ENCODE results near the gene STRIT1.
A peak's percentile ranks its signal among the peaks of the same experiment; 100 is the strongest.

The STRIT1 gene

GRCh38 chr3:155244216-155244615, 49.3 kb downstream of the STRIT1 start:
- Histone ChIP-seq H4K20me1 (no peaks in the 10 kb centered on the region), H3K4me1 (peaks cover 71% of the 10 kb centered on the region), H3K27ac (peak overlapping the region; percentile 70), H3K36me3 (peaks cover 9% of the 10 kb centered on the region), H3K9ac (no peak overlapping the region), H3K4me3 (no peak overlapping the region), H3K9me3 (peaks cover 54% of the 10 kb centered on the region), H3K27me3 (no peaks in the 10 kb centered on the region), H3K4me2 (peak overlapping the region; percentile 58)
- TF ChIP-seq Cebpa-rat (IDR thresholded peaks at IDR 0.05) = no peak

DNA sequence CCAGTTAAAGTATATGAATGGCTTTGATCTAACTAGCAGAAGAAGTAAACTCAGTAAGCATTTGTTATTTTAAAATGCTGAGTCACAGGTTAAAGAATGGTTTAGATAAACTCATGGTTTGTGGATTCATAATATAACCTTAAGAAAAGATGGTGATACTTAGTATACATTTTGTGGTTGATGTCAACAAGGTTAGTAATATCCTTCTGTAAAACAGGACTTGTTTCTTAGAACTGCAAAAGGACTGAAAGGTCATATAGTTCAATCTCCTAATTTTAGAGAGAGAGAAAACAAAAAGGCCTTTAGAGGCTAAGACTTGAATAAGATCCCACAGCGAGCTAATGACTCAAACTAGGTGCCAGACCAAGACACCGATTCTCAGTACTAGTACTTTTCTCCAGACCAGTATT, 50.0 kb downstream of the STRIT1 start:
- peaks cover 64% of the 10 kb centered on the region for H3K4me1 ChIP-seq
- H3K36me3 ChIP-seq = peaks cover 9% of the 10 kb centered on the region; the same call in 1 of the 2 replicates
- peak overlapping the region; percentile 58 for H3K4me2 ChIP-seq
- H3K9me3 ChIP-seq = peaks cover 54% of the 10 kb centered on the region
- no peaks in the 10 kb centered on the region for H3K27me3 ChIP-seq
- H3K27ac ChIP-seq = peak overlapping the region; percentile 70
- TF ChIP-seq Cebpa-rat (IDR thresholded peaks at IDR 0.05) = no peak
- H3K9ac ChIP-seq = no peak overlapping the region
- H4K20me1 ChIP-seq = no peaks in the 10 kb centered on the region
- no peak overlapping the region for H3K4me3 ChIP-seq

DNA sequence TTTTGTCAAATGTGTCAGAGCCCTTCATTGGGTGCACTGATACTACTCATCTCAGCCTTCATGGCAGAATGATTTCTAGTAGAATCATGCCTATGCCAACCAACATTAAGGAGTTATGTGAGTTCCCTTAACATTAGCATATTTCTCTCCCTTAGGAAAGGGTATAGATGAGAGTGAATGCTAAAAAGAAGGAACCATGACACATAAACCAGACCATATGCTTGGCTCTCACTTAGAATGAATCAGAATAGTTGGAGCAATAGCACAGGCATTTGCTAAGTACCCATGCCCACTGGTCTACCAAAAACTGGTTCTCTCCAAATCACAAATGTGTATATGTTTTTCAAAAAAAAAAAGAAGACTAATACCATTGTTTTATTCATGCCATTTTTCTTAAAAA, 51.1 kb downstream of the STRIT1 start:
- H3K9me3 ChIP-seq = peaks cover 51% of the 10 kb centered on the region
- TF ChIP-seq Cebpa-rat (IDR thresholded peaks at IDR 0.05) = no peak
- peaks cover 13% of the 10 kb centered on the region; the same call in 1 of the 2 replicates for H3K36me3 ChIP-seq
- H3K27ac ChIP-seq = no peak overlapping the region
- no peak overlapping the region for H3K4me2 ChIP-seq
- no peak overlapping the region for H3K4me3 ChIP-seq
- H3K4me1 ChIP-seq = peaks cover 64% of the 10 kb centered on the region
- H4K20me1 ChIP-seq = no peaks in the 10 kb centered on the region
- H3K9ac ChIP-seq = no peak overlapping the region
- H3K27me3 ChIP-seq = no peaks in the 10 kb centered on the region

- H3K36me3 ChIP-seq = peaks cover 13% of the 10 kb centered on the region; the same call in 1 of the 2 replicates
- no peak overlapping the region for H3K4me2 ChIP-seq
- no peak overlapping the region for H3K9ac ChIP-seq
- no peaks in the 10 kb centered on the region for H4K20me1 ChIP-seq
- no peak for TF ChIP-seq Cebpa-rat (IDR thresholded peaks at IDR 0.05)
- H3K27ac ChIP-seq = no peak overlapping the region; the same call in 1 of the 2 replicates
- no peak overlapping the region for H3K4me3 ChIP-seq
- H3K27me3 ChIP-seq = no peaks in the 10 kb centered on the region
- H3K9me3 ChIP-seq = peaks cover 44% of the 10 kb centered on the region
- peaks cover 57% of the 10 kb centered on the region for H3K4me1 ChIP-seq
Measured at GRCh38 chr3:155241579-155241978, 51.9 kb downstream of the STRIT1 start.
